Peyer's patch (tissue), 4 donors: ENCODE results near the gene NOTCH2.

Experiments used
- CTCF ChIP-seq, 6 experiments: fragments of 450-650 bp in 4 of 6; fragments of 200-600 bp in 2 of 6; sonication (generic) in 1 of 6; IDR thresholded peaks; one replicate each; pipeline ENCODE4 v1.5.1; 2017 to 2019; ENCODE audit warnings: antibody characterized with exemption in 6 of 6, mild to moderate bottlenecking in 3 of 6, moderate library complexity in 1 of 6
- POLR2A ChIP-seq, 2 donors: fragments of 450-650 bp; IDR thresholded peaks; one replicate each; pipeline ENCODE4 v1.5.1; 2017; ENCODE audit warnings: antibody characterized with exemption in 2 of 2, mild to moderate bottlenecking in 2 of 2, moderate library complexity in 2 of 2

DNA sequence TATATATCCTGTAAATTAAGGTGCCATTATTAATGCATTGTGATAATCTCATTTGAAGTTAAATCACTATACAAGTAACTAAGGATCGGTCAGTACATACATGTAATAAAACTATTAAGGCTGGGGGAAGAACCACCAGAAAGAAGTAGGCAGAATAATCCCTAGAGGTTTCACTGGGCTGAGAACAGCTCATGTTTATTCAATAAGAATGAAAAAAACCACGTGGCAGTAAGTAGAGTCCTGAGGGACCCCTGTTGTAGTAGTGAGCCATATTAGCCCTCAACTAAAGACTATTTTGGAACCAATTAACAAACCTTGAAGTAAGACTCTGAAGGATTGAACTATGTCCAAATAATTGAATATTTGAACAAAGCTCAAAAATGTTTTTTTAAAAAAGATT, 126.2 kb downstream of the NOTCH2 start:
- TF ChIP-seq CTCF (IDR thresholded peaks at IDR 0.05) (no peak), POLR2A (IDR thresholded peaks at IDR 0.05) (no peak)
